Fibroblast of skin of left biceps (primary cell): Measurements from ENCODE around the gene EED.
"Not testable (repeated sequence)": the region's sequence is repeated elsewhere in the genome, so short reads cannot be mapped to it uniquely, and the experiment has no call there.

Experiments used
- DNase-seq, 2 experiments: peaks; one replicate each; pipeline ENCODE4 v3.0.0-alpha.2; 2013; ENCODE audit warnings: low read depth in 2 of 2

The EED gene

GRCh38 chr11:86247608-86248007 is 3.1 kb downstream of the EED start:
- DNase-seq = no peak

GRCh38 chr11:86248609-86249008 is 4.1 kb downstream of the EED start:
- no peak for DNase-seq

- no peak for DNase-seq
These were observed 5.0 kb downstream of the EED start for GRCh38 chr11:86249307-86250098.

GRCh38 chr11:86251345-86251744 is 6.8 kb downstream of the EED start:
- no peak for DNase-seq

- DNase-seq = no peak
These were observed 11.3 kb downstream of the EED start for GRCh38 chr11:86255896-86256295.

- no peak for DNase-seq
These were observed 12.1 kb downstream of the EED start for GRCh38 chr11:86256608-86257007.

GRCh38 chr11:86257446-86257845 is 12.9 kb downstream of the EED start:
- DNase-seq = no peak

GRCh38 chr11:86259730-86260129 is 15.2 kb downstream of the EED start:
- DNase-seq = no peak

GRCh38 chr11:86261328-86261727 is 16.8 kb downstream of the EED start:
- no peak for DNase-seq

GRCh38 chr11:86262387-86262786 is 17.8 kb downstream of the EED start:
- no peak for DNase-seq

- DNase-seq = no peak
These were observed 20.1 kb downstream of the EED start for GRCh38 chr11:86264649-86265048.

GRCh38 chr11:86265194-86265593 is 20.6 kb downstream of the EED start:
- no peak for DNase-seq

GRCh38 chr11:86269645-86270044 is 25.1 kb downstream of the EED start:
- DNase-seq = no peak

GRCh38 chr11:86274503-86274902 is 29.9 kb downstream of the EED start:
- DNase-seq = no peak

- DNase-seq = no peak
These were observed 30.4 kb downstream of the EED start for GRCh38 chr11:86274999-86275398.

- DNase-seq = no peak
These were observed 31.2 kb downstream of the EED start for GRCh38 chr11:86275493-86276370.

GRCh38 chr11:86277741-86278140 is 33.2 kb downstream of the EED start:
- DNase-seq = no peak

GRCh38 chr11:86278226-86278625 is 33.7 kb downstream of the EED start:
- no peak for DNase-seq

- no peak for DNase-seq
These were observed 35.2 kb downstream of the EED start for GRCh38 chr11:86279747-86280146.

GRCh38 chr11:86287468-86287796 is 42.9 kb downstream of the EED start:
- no peak for DNase-seq

- DNase-seq = no peak
These were observed 44.4 kb downstream of the EED start for GRCh38 chr11:86288776-86289507.

GRCh38 chr11:86289508-86290280 is 45.1 kb downstream of the EED start:
- not testable (repeated sequence) for DNase-seq
